ENCODE measurements around the gene PANX1. TPM values are rescaled to one million over a fixed set of nuclear protein-coding genes. Genes with fewer than 3 reads are reported as not detected.

The PANX1 gene
- polyA plus RNA-seq, 1 experiment: 52.9 TPM

- no peak overlapping the region for H3K27ac ChIP-seq (ENCODE audit: low read depth, low read length)
- no peaks in the 10 kb centered on the region for H3K9me3 ChIP-seq (ENCODE audit: control insufficient read depth, insufficient read depth, low read length)
- no peak overlapping the region for H3K4me3 ChIP-seq (ENCODE audit: low read depth, low read length)
- TF ChIP-seq CTCF (IDR thresholded peaks at IDR 0.05; ENCODE audit: low read depth, low read length): no peak
- no peaks in the 10 kb centered on the region for H3K27me3 ChIP-seq (ENCODE audit: control insufficient read depth, insufficient read depth, low read length)
- CTCF ChIA-PET: interaction anchor here (1.7 to 4.0 kb wide), 2 partner anchors 13 to 248 kb away, joined by 23 to 46 read pairs; no protein-coding TSS in a partner anchor
- POLR2A ChIA-PET: no interaction called here
- DNase-seq (ENCODE audit: low read depth, low spot score): no peak
These were observed 41.4 kb downstream of the PANX1 start for GRCh38 chr11:94169930-94170545.

- Histone ChIP-seq H3K27ac (ENCODE audit: low read depth, low read length) (no peak overlapping the region), H3K27me3 (ENCODE audit: control insufficient read depth, insufficient read depth, low read length) (no peaks in the 10 kb centered on the region), H3K9me3 (ENCODE audit: control insufficient read depth, insufficient read depth, low read length) (no peaks in the 10 kb centered on the region), H3K4me3 (ENCODE audit: low read depth, low read length) (no peak overlapping the region)
- POLR2A ChIA-PET: no interaction called here
- TF ChIP-seq CTCF (IDR thresholded peaks at IDR 0.05; ENCODE audit: low read depth, low read length): no peak
- no peak for DNase-seq (ENCODE audit: low read depth, low spot score)
- CTCF ChIA-PET: interaction anchor here (0.6 to 4.0 kb wide), 17 partner anchors 8 to 349 kb away, joined by 3 to 46 read pairs (median 5); partner anchors contain the start of gene PANX1
These were observed 42.3 kb downstream of the PANX1 start for GRCh38 chr11:94170953-94171352.

- H3K27ac ChIP-seq (ENCODE audit: low read depth, low read length): no peak overlapping the region
- no peaks in the 10 kb centered on the region for H3K27me3 ChIP-seq (ENCODE audit: control insufficient read depth, insufficient read depth, low read length)
- POLR2A ChIA-PET: no interaction called here
- CTCF ChIA-PET: interaction anchor here (0.6 to 4.0 kb wide), 21 partner anchors 9 to 348 kb away, joined by 3 to 46 read pairs (median 4); partner anchors contain the start of gene PANX1
- no peaks in the 10 kb centered on the region for H3K9me3 ChIP-seq (ENCODE audit: control insufficient read depth, insufficient read depth, low read length)
- no peak overlapping the region for H3K4me3 ChIP-seq (ENCODE audit: low read depth, low read length)
- TF ChIP-seq CTCF (IDR thresholded peaks at IDR 0.05; ENCODE audit: low read depth, low read length): peak; percentile 89
- DNase-seq (ENCODE audit: low read depth, low spot score): no peak
These were observed 43.2 kb downstream of the PANX1 start for GRCh38 chr11:94171693-94172440.

GRCh38 chr11:94175535-94175934 is 46.9 kb downstream of the PANX1 start:
- DNase-seq (ENCODE audit: low read depth, low spot score): no peak
- CTCF ChIA-PET: interaction anchor here (1.1 to 3.0 kb wide), 5 partner anchors 8 to 280 kb away, joined by 4 to 22 read pairs (median 10); no protein-coding TSS in a partner anchor
- no peak for TF ChIP-seq CTCF (IDR thresholded peaks at IDR 0.05; ENCODE audit: low read depth, low read length)
- POLR2A ChIA-PET: interaction anchor here (1.0 to 1.6 kb wide), 4 partner anchors 10 to 47 kb away, joined by 3 to 8 read pairs (median 6); partner anchors contain the start of gene PANX1
- peaks cover 5% of the 10 kb centered on the region; the same call in 1 of the 2 replicates for H3K9me3 ChIP-seq (ENCODE audit: control insufficient read depth, insufficient read depth, low read length)
- H3K27me3 ChIP-seq (ENCODE audit: control insufficient read depth, insufficient read depth, low read length): no peaks in the 10 kb centered on the region
- peak overlapping the region; percentile 43 for H3K27ac ChIP-seq (ENCODE audit: low read depth, low read length)
- no peak overlapping the region for H3K4me3 ChIP-seq (ENCODE audit: low read depth, low read length)

GRCh38 chr11:94178331-94178730 is 49.7 kb downstream of the PANX1 start:
- H3K27ac ChIP-seq (ENCODE audit: low read depth, low read length): no peak overlapping the region
- CTCF ChIA-PET: no interaction called here
- H3K27me3 ChIP-seq (ENCODE audit: control insufficient read depth, insufficient read depth, low read length): no peaks in the 10 kb centered on the region
- peaks cover 5% of the 10 kb centered on the region; the same call in 1 of the 2 replicates for H3K9me3 ChIP-seq (ENCODE audit: control insufficient read depth, insufficient read depth, low read length)
- H3K4me3 ChIP-seq (ENCODE audit: low read depth, low read length): no peak overlapping the region
- POLR2A ChIA-PET: no interaction called here
- DNase-seq (ENCODE audit: low read depth, low spot score): no peak
- TF ChIP-seq CTCF (IDR thresholded peaks at IDR 0.05; ENCODE audit: low read depth, low read length): no peak

Measured in AG04450 (cell line).